Loucy (cell line): Measurements from ENCODE around the gene WWOX.

ENCODE experiments used
- H2AFZ ChIP-seq: fragments of 200-600 bp; sonication (generic); 2 replicates; pipeline ENCODE4 v1.6.0; 2016; ENCODE audit warnings: antibody characterized with exemption, mild to moderate bottlenecking, low read length, moderate library complexity
- H3F3A ChIP-seq: fragments of 200-600 bp; 2 replicates; pipeline ENCODE4 v1.6.0; 2016; ENCODE audit warnings: antibody characterized with exemption, low read depth, mild to moderate bottlenecking
- H3K27me3 ChIP-seq: fragments of 200-600 bp; sonication (generic); 2 replicates; pipeline ENCODE4 v1.6.1; 2014; ENCODE audit warnings: low read length, mild to moderate bottlenecking; ENCODE audit not compliant: insufficient read depth, poor library complexity, severe bottlenecking
- H3K36me3 ChIP-seq: fragments of 200-600 bp; sonication (generic); 2 replicates; pipeline ENCODE4 v1.6.1; 2016; ENCODE audit warnings: low read length; ENCODE audit not compliant: insufficient read depth
- H3K4me1 ChIP-seq: fragments of 200-600 bp; sonication (generic); 2 replicates; pipeline ENCODE4 v1.5.1; 2014; ENCODE audit warnings: low read length, mild to moderate bottlenecking; ENCODE audit not compliant: insufficient read depth, poor library complexity, severe bottlenecking
- H3K4me2 ChIP-seq: fragments of 200-600 bp; sonication (generic); 2 replicates; pipeline ENCODE4 v1.6.0; 2014; ENCODE audit warnings: antibody characterized with exemption, low read length, low read depth, mild to moderate bottlenecking; ENCODE audit not compliant: poor library complexity, severe bottlenecking
- H3K4me3 ChIP-seq: fragments of 200-600 bp; sonication (generic); 2 replicates; pipeline ENCODE4 v1.5.1; 2014; ENCODE audit warnings: low read length, mild to moderate bottlenecking, mixed read lengths; ENCODE audit not compliant: poor library complexity, severe bottlenecking
- H3K79me2 ChIP-seq: fragments of 200-600 bp; sonication (generic); 2 replicates; pipeline ENCODE4 v1.6.1; 2014; ENCODE audit warnings: low read length; ENCODE audit not compliant: insufficient read depth
- H3K9ac ChIP-seq: fragments of 200-600 bp; sonication (generic); 2 replicates; pipeline ENCODE4 v1.6.0; 2014; ENCODE audit warnings: mild to moderate bottlenecking, low read depth, low read length, moderate library complexity; ENCODE audit not compliant: poor library complexity, severe bottlenecking
- H3K9me2 ChIP-seq: fragments of 200-600 bp; sonication (generic); replicated peaks from 2 replicates; pipeline ENCODE4 v1.6.1; 2016; ENCODE audit warnings: low read depth, low read length, mixed read lengths
- H3K9me3 ChIP-seq: fragments of 200-600 bp; sonication (generic); 2 replicates; pipeline ENCODE4 v1.6.1; 2014; ENCODE audit warnings: mild to moderate bottlenecking, antibody characterized with exemption, low read length, low read depth; ENCODE audit not compliant: insufficient read depth
- H4K20me1 ChIP-seq: fragments of 200-600 bp; sonication (generic); 2 replicates; pipeline ENCODE4 v1.6.0; 2014; ENCODE audit warnings: antibody characterized with exemption, low read length, mild to moderate bottlenecking; ENCODE audit not compliant: insufficient read depth, poor library complexity, severe bottlenecking
- CTCF ChIP-seq: fragments of 200-600 bp; sonication (generic); conservative IDR thresholded peaks from 2 replicates; pipeline ENCODE4 v1.5.1; 2014; ENCODE audit warnings: mild to moderate bottlenecking, antibody characterized with exemption, low read length
- EZH2phosphoT487 ChIP-seq: fragments of 200-600 bp; IDR thresholded peaks from 2 replicates; pipeline ENCODE4 v1.6.1; 2018; ENCODE audit warnings: antibody characterized with exemption, mild to moderate bottlenecking, moderate library complexity, borderline replicate concordance

WWOX gene

GRCh38 chr16:79041206-79041605, 941.8 kb downstream of the WWOX start:
- no peaks in the 10 kb centered on the region for H4K20me1 ChIP-seq
- no peaks in the 10 kb centered on the region for H3K9me3 ChIP-seq
- no peaks in the 10 kb centered on the region for H3K9me2 ChIP-seq
- H2AFZ ChIP-seq, result no peak overlapping the region
- H3K9ac ChIP-seq, result no peak overlapping the region
- TF ChIP-seq CTCF (no peak), EZH2phosphoT487 (no peak)
- no peaks in the 10 kb centered on the region for H3K36me3 ChIP-seq
- H3K79me2 ChIP-seq, result no peaks in the 10 kb centered on the region
- H3F3A ChIP-seq, result no peaks in the 10 kb centered on the region
- H3K27me3 ChIP-seq, result no peaks in the 10 kb centered on the region
- no peak overlapping the region for H3K4me2 ChIP-seq
- peaks cover 20% of the 10 kb centered on the region for H3K4me1 ChIP-seq
- H3K4me3 ChIP-seq, result no peak overlapping the region

- H3K9me2 ChIP-seq, result no peaks in the 10 kb centered on the region
- no peaks in the 10 kb centered on the region for H3F3A ChIP-seq
- H3K9me3 ChIP-seq, result no peaks in the 10 kb centered on the region
- no peaks in the 10 kb centered on the region for H4K20me1 ChIP-seq
- no peaks in the 10 kb centered on the region for H3K36me3 ChIP-seq
- no peaks in the 10 kb centered on the region for H3K79me2 ChIP-seq
- TF ChIP-seq CTCF (no peak), EZH2phosphoT487 (no peak)
- H3K4me2 ChIP-seq, result no peak overlapping the region
- H3K4me3 ChIP-seq, result no peak overlapping the region
- H3K4me1 ChIP-seq, result peaks cover 23% of the 10 kb centered on the region
- H3K27me3 ChIP-seq, result no peaks in the 10 kb centered on the region
- H2AFZ ChIP-seq, result no peak overlapping the region
- H3K9ac ChIP-seq, result no peak overlapping the region
Measured at GRCh38 chr16:79042141-79042540, 942.7 kb downstream of the WWOX start.

- H3K79me2 ChIP-seq, result no peaks in the 10 kb centered on the region
- no peaks in the 10 kb centered on the region for H3K9me2 ChIP-seq
- TF ChIP-seq CTCF (no peak), EZH2phosphoT487 (no peak)
- H3K36me3 ChIP-seq, result no peaks in the 10 kb centered on the region
- no peak overlapping the region for H3K4me2 ChIP-seq
- no peaks in the 10 kb centered on the region for H3K27me3 ChIP-seq
- H3K4me3 ChIP-seq, result no peak overlapping the region
- no peaks in the 10 kb centered on the region for H3K9me3 ChIP-seq
- H3F3A ChIP-seq, result no peaks in the 10 kb centered on the region
- H4K20me1 ChIP-seq, result no peaks in the 10 kb centered on the region
- no peak overlapping the region for H3K9ac ChIP-seq
- no peak overlapping the region for H2AFZ ChIP-seq
- H3K4me1 ChIP-seq, result peaks cover 24% of the 10 kb centered on the region
Measured at GRCh38 chr16:79042886-79043285, 943.4 kb downstream of the WWOX start.
